HUES64 (cell line): ENCODE results near the gene VTI1B.
"Not testable (repeated sequence)": the region's sequence is repeated elsewhere in the genome, so short reads cannot be mapped to it uniquely, and the experiment has no call there.

ENCODE experiments used
- H3K27ac ChIP-seq: 2 replicates; pipeline ENCODE4 v1.7.0; 2013; ENCODE audit warnings: low read depth, low read length, inconsistent platforms
- H3K27me3 ChIP-seq: 2 replicates; pipeline ENCODE4 v1.6.1; 2013; ENCODE audit warnings: mild to moderate bottlenecking, low read length; ENCODE audit not compliant: insufficient read depth
- H3K36me3 ChIP-seq: 2 replicates; pipeline ENCODE4 v1.6.1; 2013; ENCODE audit warnings: mild to moderate bottlenecking, low read length; ENCODE audit not compliant: insufficient read depth
- H3K4me1 ChIP-seq: 2 replicates; pipeline ENCODE4 v1.6.1; 2013; ENCODE audit warnings: mild to moderate bottlenecking, low read length, moderate library complexity; ENCODE audit not compliant: insufficient read depth
- H3K4me3 ChIP-seq: 2 replicates; pipeline ENCODE4 v1.5.1; 2013; ENCODE audit warnings: mild to moderate bottlenecking, low read length, moderate library complexity
- H3K9ac ChIP-seq: 2 replicates; pipeline ENCODE4 v1.6.1; 2013; ENCODE audit warnings: mild to moderate bottlenecking, low read depth, low read length
- H3K9me3 ChIP-seq: 2 replicates; pipeline ENCODE4 v1.6.1; 2013; ENCODE audit warnings: low read depth, low read length; ENCODE audit not compliant: insufficient read depth
- WGBS: fragments of 150-250, 120-280 bp; methylation state at CpG from one replicate; pipeline ENCODE4 v1.1.7; 2013; ENCODE audit warnings: missing lambda C conversion rate; 5-methylcytosine and 5-hydroxymethylcytosine counted together

VTI1B gene

DNA sequence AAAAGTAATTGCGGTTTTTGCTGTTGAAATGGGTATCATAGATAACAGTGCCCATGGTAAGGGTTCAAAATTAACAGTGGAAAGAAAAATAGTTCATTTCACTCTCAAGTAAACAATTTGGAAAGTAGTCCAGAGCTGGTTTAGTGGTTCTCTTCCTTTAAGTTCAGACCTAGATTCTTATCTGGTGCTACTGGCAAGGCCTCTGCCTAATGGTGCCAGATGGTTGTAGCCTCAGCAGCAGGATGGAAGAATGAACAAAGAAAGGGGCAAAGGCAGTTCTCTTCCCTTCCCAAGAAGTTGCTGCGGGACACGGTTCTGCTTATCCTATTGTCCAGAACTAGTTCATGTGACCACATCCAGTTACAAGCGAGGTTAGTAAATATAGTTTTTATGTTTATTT, 44.2 kb downstream of the VTI1B start:
- WGBS, result 98% methylated on average over 3 of the region's 4 CpGs
- Histone ChIP-seq H3K36me3 (peaks cover 5% of the 10 kb centered on the region; the same call in 1 of the 2 replicates), H3K4me1 (no peaks in the 10 kb centered on the region), H3K27me3 (no peaks in the 10 kb centered on the region), H3K27ac (no peak overlapping the region), H3K4me3 (no peak overlapping the region), H3K9ac (no peak overlapping the region), H3K9me3 (no peaks in the 10 kb centered on the region)

DNA sequence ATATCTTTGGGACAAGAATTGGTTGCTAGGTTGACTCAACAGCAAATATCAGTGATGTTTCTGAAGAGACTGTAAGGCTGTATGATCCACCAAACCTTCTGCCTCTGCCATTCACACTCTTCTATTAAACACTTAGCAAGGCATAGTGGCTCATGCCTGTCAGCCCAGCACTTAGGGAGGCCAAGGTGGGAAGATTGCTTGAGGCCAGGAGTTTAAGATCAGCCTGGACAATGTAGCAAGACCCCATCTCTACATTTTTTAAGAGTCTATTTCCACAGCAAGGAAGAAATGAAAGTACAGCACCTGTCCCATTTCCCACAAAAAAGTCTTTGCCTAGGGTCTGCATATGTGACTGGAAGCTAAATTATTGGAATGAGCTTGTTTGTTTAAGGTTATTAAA, 46.9 kb downstream of the VTI1B start:
- peaks cover 13% of the 10 kb centered on the region; the same call in 1 of the 2 replicates for H3K36me3 ChIP-seq
- no peaks in the 10 kb centered on the region; the same call in 1 of the 2 replicates for H3K9me3 ChIP-seq
- no peak overlapping the region for H3K4me3 ChIP-seq
- peaks cover 8% of the 10 kb centered on the region for H3K4me1 ChIP-seq
- H3K9ac ChIP-seq, result no peak overlapping the region
- no peak overlapping the region for H3K27ac ChIP-seq
- no peaks in the 10 kb centered on the region for H3K27me3 ChIP-seq

DNA sequence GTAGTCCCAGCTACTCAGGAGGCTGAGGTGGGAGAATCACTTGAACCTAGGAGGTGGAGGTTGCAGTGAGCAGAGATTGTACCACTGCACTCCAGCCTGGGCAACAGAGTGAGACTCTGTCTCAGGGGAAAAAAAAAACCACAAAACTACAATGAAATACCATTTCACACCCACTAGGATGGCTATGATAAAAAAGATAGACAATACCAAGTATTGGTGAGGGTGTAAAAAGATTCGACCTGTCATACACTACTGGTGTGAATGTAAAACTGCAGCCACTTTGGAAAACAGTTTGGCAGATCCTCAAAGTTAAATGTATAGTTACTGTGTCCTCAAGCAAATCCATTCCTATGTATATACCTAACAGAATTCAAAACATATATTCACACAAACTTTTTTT, 48.3 kb downstream of the VTI1B start:
- peaks cover 12% of the 10 kb centered on the region for H3K4me1 ChIP-seq
- not testable (repeated sequence) for H3K36me3 ChIP-seq, H3K27me3 ChIP-seq, H3K4me3 ChIP-seq, H3K27ac ChIP-seq, H3K9me3 ChIP-seq, H3K9ac ChIP-seq
- WGBS, result 88% methylated on average over 1 of the region's 1 CpG

DNA sequence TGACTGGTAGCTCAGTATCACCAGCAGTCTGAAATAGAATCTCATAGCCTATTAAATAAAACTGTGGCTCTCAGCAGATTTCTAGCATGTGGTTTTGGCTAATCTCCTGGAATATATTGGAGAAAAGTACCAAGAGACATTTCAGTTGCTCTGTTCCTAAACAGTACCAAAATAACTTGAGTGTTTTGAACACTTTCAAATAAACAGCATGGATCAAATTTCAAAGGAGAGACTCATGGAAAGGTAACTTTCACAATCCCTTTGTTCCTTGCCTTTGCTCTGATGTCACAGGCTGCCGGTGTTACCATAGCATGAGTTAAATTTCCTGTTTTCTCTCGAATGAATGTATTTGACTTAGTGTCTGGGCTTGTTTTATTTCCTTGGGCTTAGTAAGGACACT, 51.3 kb downstream of the VTI1B start:
- H3K4me3 ChIP-seq, result no peak overlapping the region; the same call in 1 of the 2 replicates
- H3K4me1 ChIP-seq, result peaks cover 17% of the 10 kb centered on the region
- no peaks in the 10 kb centered on the region; the same call in 1 of the 2 replicates for H3K9me3 ChIP-seq
- H3K36me3 ChIP-seq, result peaks cover 8% of the 10 kb centered on the region; the same call in 1 of the 2 replicates
- H3K27ac ChIP-seq, result peak overlapping the region; percentile 53
- WGBS, result 85% methylated on average over 2 of the region's 2 CpGs
- H3K9ac ChIP-seq, result peak overlapping the region; percentile 34; the same call in 1 of the 2 replicates
- peaks cover 8% of the 10 kb centered on the region for H3K27me3 ChIP-seq

DNA sequence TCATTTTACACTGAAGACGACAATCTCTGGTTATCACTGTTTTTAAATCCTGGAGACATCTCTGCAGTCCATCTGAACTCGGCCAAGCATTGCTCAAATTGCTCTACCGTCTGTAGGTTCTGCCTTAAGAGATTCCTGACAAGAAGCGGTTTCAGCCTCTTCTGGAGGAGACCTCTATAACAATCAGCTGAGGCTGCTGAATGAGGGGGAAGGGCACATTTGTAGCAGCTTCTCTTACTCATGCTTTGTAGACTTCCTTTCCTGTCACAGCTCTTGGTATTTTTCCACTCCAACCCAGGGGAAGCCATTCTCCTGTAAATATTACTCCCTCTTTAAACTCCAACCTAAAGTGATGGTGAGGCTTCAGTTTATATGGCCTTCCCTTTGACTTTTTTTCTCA, 51.8 kb downstream of the VTI1B start:
- 64% methylated on average over 4 of the region's 4 CpGs for WGBS
- peak overlapping the region; percentile 34; the same call in 1 of the 2 replicates for H3K9ac ChIP-seq
- H3K4me3 ChIP-seq, result no peak overlapping the region; the same call in 1 of the 2 replicates
- H3K27ac ChIP-seq, result peak overlapping the region; percentile 53
- peaks cover 12% of the 10 kb centered on the region for H3K27me3 ChIP-seq
- H3K4me1 ChIP-seq, result peaks cover 17% of the 10 kb centered on the region
- H3K36me3 ChIP-seq, result peaks cover 8% of the 10 kb centered on the region; the same call in 1 of the 2 replicates
- H3K9me3 ChIP-seq, result no peaks in the 10 kb centered on the region; the same call in 1 of the 2 replicates

DNA sequence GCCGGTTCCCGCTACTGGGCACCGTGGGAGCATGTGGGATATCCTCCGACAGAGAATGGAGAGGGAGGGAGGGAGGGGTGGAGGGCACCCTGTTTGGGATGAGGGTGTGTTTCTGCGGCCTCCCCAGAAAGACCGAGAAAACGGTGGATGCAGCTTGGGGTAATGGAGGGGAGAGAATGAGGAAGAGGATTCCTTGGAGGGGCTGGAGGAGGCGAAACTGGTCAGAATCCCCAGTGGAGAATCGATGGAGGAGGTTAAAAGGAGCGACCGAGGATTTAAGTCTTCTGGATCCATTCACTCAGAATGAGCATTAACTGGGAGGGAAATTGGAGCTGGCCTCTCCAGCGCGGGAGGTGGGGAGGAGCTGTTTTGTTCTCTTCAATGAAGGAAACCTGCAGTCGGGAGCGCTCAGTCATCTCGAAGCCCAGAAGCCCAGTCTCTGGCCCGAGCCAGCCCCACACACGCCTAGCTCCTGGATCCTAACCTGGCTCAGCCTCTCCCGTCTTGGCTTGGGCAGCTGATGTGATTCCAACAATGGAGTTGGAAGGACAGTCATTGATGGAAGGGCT, 54.1 kb downstream of the VTI1B start:
- Histone ChIP-seq H3K27me3 (peaks cover 29% of the 10 kb centered on the region), H3K4me3 (peak overlapping the region; percentile 84), H3K9ac (peak overlapping the region; percentile 72), H3K9me3 (no peaks in the 10 kb centered on the region; the same call in 1 of the 2 replicates), H3K4me1 (peaks cover 17% of the 10 kb centered on the region), H3K27ac (no peak overlapping the region), H3K36me3 (peaks cover 8% of the 10 kb centered on the region; the same call in 1 of the 2 replicates)
- 3% methylated on average over 19 of the region's 19 CpGs for WGBS

DNA sequence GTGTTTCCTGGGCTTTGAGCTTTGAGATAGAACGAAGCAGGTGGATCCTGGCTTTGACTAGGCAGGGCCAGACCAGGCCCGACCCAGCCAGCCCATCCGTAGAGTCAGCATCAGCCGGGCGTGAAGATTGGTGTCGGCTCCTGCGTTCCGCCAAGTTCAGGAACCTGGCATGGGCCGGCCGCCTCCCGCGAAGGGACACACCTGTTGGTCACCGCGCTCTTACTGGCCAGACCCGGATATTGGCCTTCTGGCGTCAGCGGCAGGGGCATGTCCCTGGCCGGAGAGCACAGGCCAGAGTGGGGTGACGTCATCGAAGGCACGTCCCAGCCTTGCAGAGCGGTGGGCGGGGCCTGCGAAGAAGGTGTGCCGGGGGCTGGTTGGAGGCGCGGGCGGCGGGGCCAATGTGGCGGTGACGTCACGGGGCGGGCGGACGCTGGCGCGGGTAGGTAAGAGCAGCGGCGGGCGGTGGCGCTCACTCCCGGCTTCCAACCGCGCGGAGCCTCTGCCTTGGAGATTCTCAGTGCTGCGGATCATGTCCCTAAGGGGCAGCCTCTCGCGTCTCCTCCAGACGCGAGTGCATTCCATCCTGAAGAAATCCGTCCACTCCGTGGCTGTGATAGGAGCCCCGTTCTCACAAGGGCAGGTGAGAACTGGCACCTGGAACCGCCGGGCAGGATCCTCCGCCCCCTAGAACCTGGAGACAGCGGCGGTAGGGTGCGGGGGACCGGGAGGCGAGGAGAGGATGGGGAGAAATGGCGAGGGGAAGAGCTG, 54.8 kb downstream of the VTI1B start, which contains the start of gene ARG2:
TSS of gene ARG2 (plus strand) at position 475 of the 771 bp plus-strand sequence. CDS start at position 533, 58 bp downstream.
- Histone ChIP-seq H3K4me3 (peak within 1 kb of the TSS; percentile 84), H3K27me3 (peaks cover 36% of the 10 kb centered on the region), H3K27ac (peak within 1 kb of the TSS; percentile 51; the same call in 1 of the 2 replicates), H3K36me3 (peaks cover 5% of the 10 kb centered on the region; the same call in 1 of the 2 replicates), H3K9ac (peak within 1 kb of the TSS; percentile 72), H3K4me1 (peaks cover 17% of the 10 kb centered on the region), H3K9me3 (no peaks in the 10 kb centered on the region)
- 1% methylated on average over 62 of the region's 62 CpGs for WGBS

DNA sequence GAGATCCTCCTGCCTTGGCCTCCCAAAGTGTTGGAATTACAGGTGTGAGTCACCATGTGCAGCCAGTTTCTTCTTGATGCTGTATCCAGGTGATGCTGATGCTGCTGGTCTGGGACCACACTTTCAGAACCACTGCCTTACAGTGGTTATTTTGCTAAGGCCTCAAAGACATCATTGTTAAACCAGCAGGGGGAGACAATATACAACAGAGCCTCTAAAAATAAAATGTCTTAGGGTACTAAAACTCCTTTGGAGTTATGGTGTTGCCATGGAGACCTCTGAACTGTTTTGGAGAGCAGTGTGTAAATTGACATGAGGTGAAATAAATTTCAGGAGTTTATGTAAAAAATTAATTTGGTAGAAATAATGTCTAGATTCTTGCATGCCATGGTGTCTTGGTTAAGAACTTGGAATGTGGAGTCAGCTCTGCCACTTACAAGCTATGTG, 55.8 kb downstream of the VTI1B start:
- Histone ChIP-seq H3K36me3 (no peaks in the 10 kb centered on the region), H3K4me1 (peaks cover 17% of the 10 kb centered on the region), H3K9ac (no peak overlapping the region), H3K27ac (no peak overlapping the region), H3K9me3 (no peaks in the 10 kb centered on the region), H3K27me3 (peaks cover 45% of the 10 kb centered on the region), H3K4me3 (no peak overlapping the region)

DNA sequence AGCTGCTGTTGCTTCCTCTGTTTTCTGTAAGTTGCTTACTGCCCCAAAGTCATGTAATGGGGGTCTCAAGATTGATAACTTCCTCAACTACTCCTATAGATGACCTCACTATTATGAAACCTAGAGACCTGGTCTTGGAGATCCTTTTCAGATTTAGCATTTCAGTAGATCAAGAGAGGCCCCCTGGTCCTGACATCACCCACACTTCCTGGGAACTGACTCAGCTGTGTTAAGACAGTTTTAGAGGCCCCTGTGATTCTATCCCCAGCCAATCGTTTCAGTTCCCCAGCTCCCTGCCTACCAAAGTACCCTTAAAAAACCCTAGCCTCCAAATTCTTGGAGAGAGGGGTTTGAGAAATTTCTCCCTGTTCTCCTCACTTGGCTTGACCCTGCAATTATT, 63.9 kb downstream of the VTI1B start:
- H3K9ac ChIP-seq, result no peak overlapping the region
- WGBS, result 100% methylated on average over 1 of the region's 1 CpG
- H3K27me3 ChIP-seq, result peaks cover 99% of the 10 kb centered on the region
- no peaks in the 10 kb centered on the region for H3K36me3 ChIP-seq
- no peak overlapping the region for H3K27ac ChIP-seq
- no peaks in the 10 kb centered on the region for H3K9me3 ChIP-seq
- peaks cover 9% of the 10 kb centered on the region for H3K4me1 ChIP-seq
- no peak overlapping the region for H3K4me3 ChIP-seq

DNA sequence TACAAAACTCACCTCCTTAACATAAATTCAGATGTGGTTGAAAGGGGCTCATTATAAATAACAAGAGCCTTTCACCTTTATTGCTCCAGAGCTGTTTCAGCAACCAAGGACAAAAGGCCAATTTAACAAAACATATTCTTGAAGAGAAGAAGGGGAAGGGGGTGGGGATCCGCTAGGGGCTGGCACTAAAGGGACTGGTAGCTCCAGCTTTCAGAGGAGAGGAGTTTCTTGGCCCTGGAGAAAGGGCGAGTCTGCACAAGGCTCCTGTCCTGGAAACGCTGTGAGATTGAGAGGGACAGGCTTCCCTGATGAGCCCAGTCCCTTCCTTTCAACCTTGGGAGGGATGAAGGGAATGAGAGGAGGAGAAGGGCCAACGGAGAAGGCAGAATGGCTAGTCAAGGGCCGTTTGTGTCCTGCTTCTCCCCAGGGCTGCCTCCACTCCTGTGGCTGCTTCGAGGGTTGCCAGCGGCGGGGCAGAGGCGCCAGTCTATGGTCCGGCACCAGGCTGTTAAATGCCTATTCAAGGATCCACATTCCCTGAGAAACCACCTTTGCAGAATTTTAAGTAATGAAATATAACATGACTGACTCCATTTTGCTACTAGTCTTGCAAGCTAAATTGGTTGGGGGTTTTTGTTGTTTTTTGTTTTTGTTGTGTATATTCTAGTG, 64.7 kb downstream of the VTI1B start:
- Histone ChIP-seq H3K9ac (no peak overlapping the region), H3K4me1 (peaks cover 9% of the 10 kb centered on the region), H3K4me3 (no peak overlapping the region), H3K27me3 (peaks cover 99% of the 10 kb centered on the region), H3K27ac (no peak overlapping the region), H3K36me3 (no peaks in the 10 kb centered on the region), H3K9me3 (no peaks in the 10 kb centered on the region)
- WGBS, result 76% methylated on average over 10 of the region's 10 CpGs

DNA sequence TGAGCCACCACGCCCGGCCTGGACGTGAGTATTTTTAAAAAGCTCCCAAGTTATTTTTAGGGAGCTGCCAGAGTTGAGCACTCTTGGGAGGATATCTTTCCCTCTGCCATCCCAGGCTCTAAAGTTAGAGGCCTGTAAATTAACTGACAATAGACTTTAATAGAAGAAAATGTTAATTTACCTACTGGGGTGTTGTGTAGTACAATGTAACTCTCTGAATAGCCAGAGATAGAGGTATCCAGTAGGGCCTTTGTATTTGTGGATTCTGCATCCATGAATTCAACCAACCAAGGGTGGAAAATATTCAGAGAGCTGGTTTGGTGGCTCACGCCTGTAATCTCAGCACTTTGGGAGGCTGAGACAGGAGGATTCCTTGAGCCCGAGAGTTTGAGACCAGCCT, 66.8 kb downstream of the VTI1B start:
- peaks cover 99% of the 10 kb centered on the region for H3K27me3 ChIP-seq
- WGBS, result 88% methylated on average over 5 of the region's 5 CpGs
- peaks cover 9% of the 10 kb centered on the region for H3K4me1 ChIP-seq

More for the DNA sequence above, 66.8 kb downstream of the VTI1B start:
- no peak overlapping the region for H3K4me3 ChIP-seq
- no peaks in the 10 kb centered on the region for H3K36me3 ChIP-seq
- H3K9ac ChIP-seq, result no peak overlapping the region
- H3K9me3 ChIP-seq, result no peaks in the 10 kb centered on the region
- H3K27ac ChIP-seq, result no peak overlapping the region
